CD14-positive monocyte (primary cell): ENCODE data around the gene PPTC7. TPM values are rescaled to one million over a fixed set of nuclear protein-coding genes. Genes with fewer than 3 reads are reported as not detected.

Source experiments
- DNase-seq, 3 donors: peaks; one replicate each; pipeline ENCODE4 v3.0.0-alpha.2; 2011 to 2022
- H2AFZ ChIP-seq: 2 replicates; pipeline ENCODE4 v1.6.0; 2012; ENCODE audit warnings: mild to moderate bottlenecking, low read depth, low read length, inconsistent platforms; ENCODE audit not compliant: insufficient read depth, poor library complexity, severe bottlenecking
- H3K27ac ChIP-seq, 2 donors: 1 replicate in 1 of 2; 2 replicates in 1 of 2; pipeline ENCODE4 v1.5.1; 2012 to 2013; ENCODE audit warnings: low read length in 2 of 2, control low read depth in 1 of 2, inconsistent platforms in 1 of 2, low read depth in 1 of 2, mild to moderate bottlenecking in 1 of 2
- H3K27me3 ChIP-seq, 2 donors: one replicate each; pipeline versions ENCODE4 v1.6.0 to v1.6.1; 2011 to 2013; ENCODE audit warnings: low read length in 2 of 2; ENCODE audit not compliant: control insufficient read depth in 2 of 2, insufficient read depth in 2 of 2
- H3K36me3 ChIP-seq, 2 donors: replicated peaks in 1 of 2; 1 replicate in 1 of 2; 2 replicates in 1 of 2; pipeline versions ENCODE4 v1.5.1 to v1.6.1; 2012 to 2013; ENCODE audit warnings: low read length in 2 of 2, control low read depth in 1 of 2, inconsistent platforms in 1 of 2, mild to moderate bottlenecking in 1 of 2; ENCODE audit not compliant: insufficient read depth in 2 of 2, control insufficient read depth in 1 of 2
- H3K4me1 ChIP-seq, 2 donors: 1 replicate in 1 of 2; 2 replicates in 1 of 2; pipeline versions ENCODE4 v1.5.1 to v1.6.1; 2012 to 2013; ENCODE audit warnings: low read length in 2 of 2, control low read depth in 1 of 2, inconsistent platforms in 1 of 2, mild to moderate bottlenecking in 1 of 2, moderate library complexity in 1 of 2; ENCODE audit not compliant: insufficient read depth in 2 of 2, control insufficient read depth in 1 of 2
- H3K4me2 ChIP-seq: replicated peaks from 2 replicates; pipeline ENCODE3; 2012; ENCODE audit warnings: low read length, moderate library complexity, mild to moderate bottlenecking; ENCODE audit not compliant: poor library complexity, severe bottlenecking; ENCODE audit errors: extremely low read depth
- H3K4me3 ChIP-seq, 3 experiments: fragments of 200-600 bp in 1 of 3; sonication (generic) in 1 of 3; replicated peaks in 1 of 3; 1 replicate in 2 of 3; 2 replicates in 1 of 3; pipeline ENCODE4 v1.5.1; 2011 to 2013; ENCODE audit warnings: low read length in 3 of 3, mild to moderate bottlenecking in 3 of 3, control low read depth in 2 of 3, low read depth in 2 of 3, inconsistent platforms in 1 of 3, moderate library complexity in 1 of 3
- H3K79me2 ChIP-seq: 2 replicates; pipeline ENCODE4 v1.6.0; 2012; ENCODE audit warnings: mild to moderate bottlenecking, control low read depth, inconsistent platforms, low read length, moderate library complexity; ENCODE audit not compliant: insufficient read depth
- H3K9ac ChIP-seq: 2 replicates; pipeline ENCODE4 v1.6.0; 2017; ENCODE audit warnings: low read length, mild to moderate bottlenecking; ENCODE audit not compliant: insufficient read depth, poor library complexity, severe bottlenecking
- H3K9me3 ChIP-seq, 2 donors: replicated peaks in 1 of 2; 1 replicate in 1 of 2; 2 replicates in 1 of 2; pipeline versions ENCODE4 v1.5.1 to v1.6.1; 2012 to 2013; ENCODE audit warnings: low read length in 2 of 2, control low read depth in 1 of 2; ENCODE audit not compliant: control insufficient read depth in 1 of 2, insufficient read depth in 1 of 2
- H4K20me1 ChIP-seq: 2 replicates; pipeline ENCODE4 v1.6.0; 2012; ENCODE audit warnings: mild to moderate bottlenecking, low read length, control low read depth, moderate library complexity; ENCODE audit not compliant: insufficient read depth
- H3K27ac Mint-ChIP-seq, 7 donors: one replicate each; pipeline ENCODE4 v1.8.0; 2020; ENCODE audit warnings: mild to moderate bottlenecking in 7 of 7, mixed read lengths in 7 of 7, moderate library complexity in 6 of 7, inconsistent platforms in 2 of 7
- H3K27me3 Mint-ChIP-seq, 3 donors: one replicate each; pipeline ENCODE4 v1.8.0; 2021 to 2022; ENCODE audit warnings: low read depth in 3 of 3, mild to moderate bottlenecking in 3 of 3, mixed read lengths in 3 of 3, moderate library complexity in 3 of 3, inconsistent platforms in 1 of 3
- H3K36me3 Mint-ChIP-seq, 2 donors: one replicate each; pipeline ENCODE4 v1.8.0; 2020; ENCODE audit warnings: mixed read lengths in 2 of 2, inconsistent platforms in 1 of 2, mild to moderate bottlenecking in 1 of 2
- H3K4me1 Mint-ChIP-seq: one replicate; pipeline ENCODE4 v1.8.0; 2020; ENCODE audit warnings: mild to moderate bottlenecking, mixed read lengths
- H3K4me3 Mint-ChIP-seq, 2 donors: one replicate each; pipeline ENCODE4 v1.8.0; 2020; ENCODE audit warnings: mild to moderate bottlenecking in 2 of 2, mixed read lengths in 2 of 2, moderate library complexity in 1 of 2
- H3K9me3 Mint-ChIP-seq, 7 donors: one replicate each; pipeline ENCODE4 v1.8.0; 2020 to 2022; ENCODE audit warnings: mixed read lengths in 7 of 7, mild to moderate bottlenecking in 6 of 7, moderate library complexity in 6 of 7, inconsistent platforms in 2 of 7
- CTCF ChIP-seq: fragments of 200-600 bp; IDR thresholded peaks from one replicate; pipeline ENCODE4 v1.8.0; 2022; ENCODE audit warnings: antibody characterized with exemption, mild to moderate bottlenecking
- WGBS: methylation state at CpG from one replicate; pipeline ENCODE4 v1.1.5; 2013; ENCODE audit warnings: missing lambda C conversion rate; ENCODE audit not compliant: insufficient coverage; 5-methylcytosine and 5-hydroxymethylcytosine counted together
- intact Hi-C, 2 donors: fragments of 100-400 bp; cut with micrococcal nuclease; formaldehyde crosslinking; loops; one replicate each; pipeline versions ENCODE4 v1.15.0 to v1.15.1; 2023
- polyA plus RNA-seq, 3 donors: library from polyadenylated mRNA; depleted of rRNA in 1 of 3; unstranded in 2 of 3; stranded (reverse) in 1 of 3; fragments of 300-500 nt in 2 of 3; fragments of >200 nt in 1 of 3; fragmentation: Illumina TruSeq in 2 of 3; gene quantifications; 1 replicate in 2 of 3; 2 replicates in 1 of 3; pipeline ENCODE4 v1.2.3, GENCODE V29; 2012 to 2021

PPTC7 gene
- polyA plus RNA-seq, 3 donors, result 11.6 to 36.5 (median 15.1) TPM

DNA sequence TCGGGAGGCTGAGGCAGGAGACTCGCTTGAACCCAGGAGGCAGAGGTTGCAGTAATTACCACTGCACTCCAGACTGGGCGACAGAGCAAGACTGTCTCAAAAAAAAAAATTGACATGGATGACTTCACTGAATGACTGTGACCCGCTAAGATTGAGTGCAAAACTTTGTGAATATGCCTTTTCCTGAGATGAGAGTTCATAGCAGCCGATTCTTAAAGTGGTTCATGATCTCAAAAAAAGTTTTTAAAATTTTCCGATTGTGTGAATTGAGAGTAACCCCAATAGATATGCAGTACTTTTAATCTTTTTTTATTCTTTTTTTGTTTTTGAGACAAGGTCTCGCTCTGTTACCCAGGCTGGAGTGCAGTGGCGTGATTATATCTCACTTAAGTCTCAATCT lies 32.1 kb upstream of the PPTC7 start:
- no peaks in the 10 kb centered on the region for H3K36me3 ChIP-seq
- intact Hi-C loops, result loop anchor here in 1 of 2 donors (5.0 kb wide), 1 partner anchor 113 kb away; the partner anchor contains the start of genes RAD9B and VPS29
- H3K4me1 ChIP-seq, result peaks cover 12 to 16% of the 10 kb centered on the region in 2 donors
- H3K4me1 Mint-ChIP-seq, result peaks cover 2% of the 10 kb centered on the region
- H3K4me2 ChIP-seq, result no peak overlapping the region
- no peak overlapping the region for H3K9ac ChIP-seq
- no peaks in the 10 kb centered on the region for H3K79me2 ChIP-seq
- H2AFZ ChIP-seq, result no peak overlapping the region
- H3K27me3 Mint-ChIP-seq, result peaks cover 0 to 4% (median 3%) of the 10 kb centered on the region in 3 donors
- H3K9me3 Mint-ChIP-seq, result no peaks in the 10 kb centered on the region
- no peak overlapping the region for H3K27ac ChIP-seq
- TF ChIP-seq CTCF, result no peak
- no peak overlapping the region for H3K4me3 Mint-ChIP-seq
- H4K20me1 ChIP-seq, result no peaks in the 10 kb centered on the region
- no peak for DNase-seq
- 75% methylated on average over 7 of the region's 8 CpGs for WGBS
- H3K27ac Mint-ChIP-seq, result no peak overlapping the region
- no peaks in the 10 kb centered on the region for H3K9me3 ChIP-seq
- H3K36me3 Mint-ChIP-seq, result peaks cover 0 to 3% of the 10 kb centered on the region in 2 donors
- no peaks in the 10 kb centered on the region for H3K27me3 ChIP-seq
- H3K4me3 ChIP-seq, result no peak overlapping the region

GRCh38 chr12:110613771-110614684 lies 30.9 kb upstream of the PPTC7 start, which contains the start of gene TCTN1:
Gene TCTN1, plus strand, starts transcription at chr12:110614129. Its CDS starts 54 bp downstream, at chr12:110614183.
- peak; percentile 90 to 93 (median 91) for DNase-seq
- Histone ChIP-seq H3K27me3 (no peaks in the 10 kb centered on the region), H2AFZ (peak within 1 kb of the TSS; percentile 100), H3K27ac (peak within 1 kb of the TSS; percentile 57 to 88), H3K4me2 (peak within 1 kb of the TSS; percentile 96), H3K4me1 (peaks cover 12 to 21% of the 10 kb centered on the region in 2 donors), H3K36me3 (no peaks in the 10 kb centered on the region), H3K79me2 (no peaks in the 10 kb centered on the region), H3K9me3 (no peaks in the 10 kb centered on the region), H3K9ac (peak within 1 kb of the TSS; percentile 72), H4K20me1 (no peaks in the 10 kb centered on the region), H3K4me3 (peak within 1 kb of the TSS; percentile 52 to 82 (median 65))
- WGBS, result 4% methylated on average over 60 of the region's 60 CpGs
- H3K9me3 Mint-ChIP-seq, result no peaks in the 10 kb centered on the region
- H3K27me3 Mint-ChIP-seq, result peaks cover 0 to 4% (median 0%) of the 10 kb centered on the region in 3 donors
- peaks cover 5% of the 10 kb centered on the region for H3K4me1 Mint-ChIP-seq
- intact Hi-C loops, result no loop called here
- no peak for TF ChIP-seq CTCF
- H3K27ac Mint-ChIP-seq, result peak within 1 kb of the TSS; percentile 81 to 95 (median 89)
- peaks cover 0 to 3% of the 10 kb centered on the region in 2 donors for H3K36me3 Mint-ChIP-seq
- peak within 1 kb of the TSS; percentile 83 to 91 for H3K4me3 Mint-ChIP-seq
